GM10266 (cell line): ENCODE data around the gene KMT2C.

ENCODE experiments used
- DNase-seq: peaks from one replicate; pipeline ENCODE4 v3.0.0; 2012; ENCODE audit errors: extremely low spot score
- TF ChIP-seq, protein P1 (sequence below): IDR thresholded peaks from 2 replicates; pipeline ENCODE4 v1.5.1; 2012; ENCODE audit warnings: mild to moderate bottlenecking, low read depth; ENCODE audit not compliant: control insufficient read depth, insufficient read depth; ENCODE audit errors: missing control alignments

KMT2C gene

GRCh38 chr7:152180587-152180986 is 255.2 kb downstream of the KMT2C start:
- DNase-seq: no peak

DNA sequence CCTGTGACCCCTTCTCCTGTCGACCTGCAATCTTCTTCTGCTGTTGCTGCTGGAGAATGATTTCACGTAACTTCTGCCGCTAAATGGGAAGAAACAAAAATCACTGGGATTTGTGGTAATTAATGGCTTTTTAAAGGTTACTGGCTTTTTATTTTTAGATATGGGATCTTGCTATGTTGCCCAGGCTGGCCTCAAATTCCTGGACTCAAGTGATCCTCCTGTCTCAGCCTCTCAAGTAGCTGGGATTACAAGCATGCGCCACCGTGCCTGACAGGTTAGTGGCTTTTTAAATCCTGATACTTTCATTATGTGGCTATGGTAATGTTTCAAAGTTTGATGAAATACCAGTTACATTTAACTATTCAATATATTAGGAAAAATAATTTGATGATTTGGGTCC is 255.8 kb downstream of the KMT2C start:
- TF ChIP-seq, protein P1, sequence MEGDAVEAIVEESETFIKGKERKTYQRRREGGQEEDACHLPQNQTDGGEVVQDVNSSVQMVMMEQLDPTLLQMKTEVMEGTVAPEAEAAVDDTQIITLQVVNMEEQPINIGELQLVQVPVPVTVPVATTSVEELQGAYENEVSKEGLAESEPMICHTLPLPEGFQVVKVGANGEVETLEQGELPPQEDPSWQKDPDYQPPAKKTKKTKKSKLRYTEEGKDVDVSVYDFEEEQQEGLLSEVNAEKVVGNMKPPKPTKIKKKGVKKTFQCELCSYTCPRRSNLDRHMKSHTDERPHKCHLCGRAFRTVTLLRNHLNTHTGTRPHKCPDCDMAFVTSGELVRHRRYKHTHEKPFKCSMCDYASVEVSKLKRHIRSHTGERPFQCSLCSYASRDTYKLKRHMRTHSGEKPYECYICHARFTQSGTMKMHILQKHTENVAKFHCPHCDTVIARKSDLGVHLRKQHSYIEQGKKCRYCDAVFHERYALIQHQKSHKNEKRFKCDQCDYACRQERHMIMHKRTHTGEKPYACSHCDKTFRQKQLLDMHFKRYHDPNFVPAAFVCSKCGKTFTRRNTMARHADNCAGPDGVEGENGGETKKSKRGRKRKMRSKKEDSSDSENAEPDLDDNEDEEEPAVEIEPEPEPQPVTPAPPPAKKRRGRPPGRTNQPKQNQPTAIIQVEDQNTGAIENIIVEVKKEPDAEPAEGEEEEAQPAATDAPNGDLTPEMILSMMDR: no peak
- no peak for DNase-seq

More at GRCh38 chr7:152180587-152180986, 255.2 kb downstream of the KMT2C start:
- TF ChIP-seq, protein P1: no peak

DNA sequence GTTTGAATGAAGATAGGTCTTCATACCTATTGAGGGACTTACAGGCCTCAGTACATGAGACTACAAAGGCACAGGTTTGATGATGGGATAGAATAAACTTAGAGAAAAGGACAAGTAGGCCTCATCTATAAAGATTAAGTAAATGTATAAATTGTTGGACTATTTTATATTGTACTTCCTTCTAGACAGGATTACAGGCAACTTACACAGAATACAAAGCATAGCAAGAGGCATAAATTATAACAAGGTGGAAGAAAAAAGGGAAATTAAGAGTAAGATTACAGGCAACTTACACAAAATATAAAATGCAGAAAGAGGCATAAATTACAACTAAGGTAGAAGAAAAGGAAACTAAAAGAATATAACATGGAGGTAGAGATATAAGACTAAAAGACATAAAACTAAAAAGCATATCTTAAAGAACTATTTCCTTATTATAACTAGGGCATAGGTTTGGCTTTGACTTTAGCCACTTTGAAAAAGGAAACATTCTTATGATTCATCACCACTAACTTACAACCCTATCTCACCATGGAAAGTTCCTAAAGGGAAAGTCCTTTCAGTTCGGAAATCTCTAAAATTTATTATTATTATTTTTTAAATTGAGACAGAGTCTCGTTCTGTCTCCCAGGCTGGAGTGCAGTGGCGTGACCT is 257.3 kb downstream of the KMT2C start:
- TF ChIP-seq, protein P1: no peak
- no peak for DNase-seq

- TF ChIP-seq, protein P1: no peak
- DNase-seq: no peak
These were observed 258.0 kb downstream of the KMT2C start for GRCh38 chr7:152177681-152178404.

DNA sequence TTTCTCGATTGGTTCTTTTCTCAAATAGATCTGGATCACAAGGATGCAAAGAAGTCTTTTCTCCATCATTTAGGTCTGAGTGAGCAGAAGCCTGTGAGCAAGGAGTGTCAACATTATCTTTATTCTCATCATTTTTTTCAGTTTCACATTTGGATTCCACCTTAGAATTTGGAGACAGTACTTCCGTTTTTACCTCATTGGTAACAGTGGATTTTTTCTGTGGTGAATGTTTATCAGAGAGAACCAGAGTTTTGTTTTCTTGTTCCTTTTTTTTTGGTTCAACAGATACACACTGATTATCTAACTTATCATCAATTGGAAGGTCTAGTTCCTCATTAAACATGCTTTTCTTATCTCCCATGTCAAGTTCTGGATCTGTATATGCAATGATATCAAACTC is 259.0 kb downstream of the KMT2C start:
- peak; percentile 18 for DNase-seq
- TF ChIP-seq, protein P1: no peak

DNA sequence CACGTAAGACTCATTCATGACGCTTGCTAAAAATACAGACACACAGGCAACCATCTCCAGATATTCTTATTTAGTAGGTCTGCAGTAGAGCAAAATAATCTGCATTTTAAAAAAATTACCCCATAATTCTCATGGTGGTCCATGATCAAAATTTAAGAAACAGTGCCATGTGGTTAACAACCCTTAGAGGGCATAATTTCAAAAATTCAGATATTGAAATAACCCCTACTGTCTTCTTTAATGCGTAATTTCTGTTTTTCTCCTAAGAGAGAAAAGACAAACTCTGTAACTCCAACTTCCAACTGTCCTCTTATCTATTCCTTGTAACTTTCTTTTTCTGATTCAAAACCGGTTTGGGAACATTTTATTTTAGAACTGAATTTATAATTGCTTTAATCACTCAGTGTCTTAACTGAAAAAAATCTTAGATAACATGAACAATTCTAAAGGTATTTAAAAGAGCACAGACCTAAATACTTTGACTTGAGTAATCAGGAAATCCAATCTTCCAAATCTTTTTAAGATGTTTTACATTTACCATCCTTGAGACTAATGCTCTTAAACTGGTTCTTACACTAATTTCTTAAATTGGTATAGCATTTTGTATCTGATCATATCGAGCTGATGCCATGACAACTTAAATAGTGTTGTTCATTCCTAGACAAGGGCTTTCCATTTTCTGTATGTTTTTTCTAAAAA is 262.3 kb downstream of the KMT2C start:
- no peak for DNase-seq
- TF ChIP-seq, protein P1: no peak
